Endothelial cell of umbilical vein (primary cell): ENCODE measurements around the gene LRRC7. TPM values are rescaled to one million over a fixed set of nuclear protein-coding genes. Genes with fewer than 3 reads are reported as not detected.

Experiments used
- BruUV-seq: library from RNA; stranded (reverse); fragments of 400-500 nt; replicated peaks from 2 replicates; lab custom pipeline; 2021; lab: Mats Ljungman, UMichigan
- CTCF ChIA-PET: fragments of 300-600, 350-600 bp; sonication (Branson Sonifier 250); formaldehyde crosslinking; loops from one replicate; lab custom pipeline; 2021; ENCODE audit warnings: antibody characterized with exemption, inconsistent platforms; lab: Charles Lee
- POLR2A ChIA-PET: fragments of 300-600, 350-600 bp; sonication (Branson Sonifier 250); formaldehyde crosslinking; loops from one replicate; lab custom pipeline; 2021; ENCODE audit warnings: antibody characterized with exemption, inconsistent platforms; lab: Charles Lee
- DNase-seq: peaks from one replicate; pipeline ENCODE4 v3.0.0-alpha.2; 2011; ENCODE audit warnings: low read depth, low spot score
- FAIRE-seq: peaks from 2 replicates; lab custom pipeline; 2011; peaks lifted over from hg19 to GRCh38; lab: Jason Lieb, UNC
- H2AFZ ChIP-seq: 2 replicates; pipeline ENCODE4 v1.6.0; 2012; ENCODE audit warnings: low read depth, low read length, control low read depth, inconsistent platforms
- H3K27ac ChIP-seq: 2 replicates; pipeline ENCODE4 v1.5.1; 2011; ENCODE audit warnings: low read depth, mild to moderate bottlenecking, control low read depth, low read length, moderate library complexity; ENCODE audit not compliant: insufficient read depth
- H3K27me3 ChIP-seq, 2 experiments: 2 replicates each; pipeline versions ENCODE4 v1.6.0 to v1.6.1; 2011; ENCODE audit warnings: low read length in 2 of 2, mixed read lengths in 1 of 2; ENCODE audit not compliant: control insufficient read depth in 2 of 2, insufficient read depth in 2 of 2
- H3K36me3 ChIP-seq, 2 experiments: 2 replicates in 1 of 2; 3 replicates in 1 of 2; pipeline ENCODE4 v1.5.1; 2011; ENCODE audit warnings: low read length in 2 of 2, mild to moderate bottlenecking in 1 of 2, moderate library complexity in 1 of 2; ENCODE audit not compliant: control insufficient read depth in 2 of 2, insufficient read depth in 2 of 2; ENCODE audit errors: extremely low read depth in 1 of 2
- H3K4me1 ChIP-seq: 3 replicates; pipeline ENCODE4 v1.5.1; 2011; ENCODE audit warnings: mild to moderate bottlenecking, low read length; ENCODE audit not compliant: control insufficient read depth, insufficient read depth; ENCODE audit errors: extremely low read depth
- H3K4me2 ChIP-seq: 2 replicates; pipeline ENCODE4 v1.6.1; 2011; ENCODE audit warnings: low read length, control low read depth, mixed read lengths; ENCODE audit not compliant: insufficient read depth
- H3K4me3 ChIP-seq, 3 experiments: fragments of 200-600 bp in 1 of 3; sonication (generic), shearing (Covaris generic) in 1 of 3; replicated peaks in 1 of 3; 2 replicates each; pipeline ENCODE4 v1.5.1; 2011 to 2016; ENCODE audit warnings: control low read depth in 3 of 3, low read length in 3 of 3, mild to moderate bottlenecking in 2 of 3, inconsistent platforms in 1 of 3, low read depth in 1 of 3, moderate library complexity in 1 of 3; ENCODE audit not compliant: insufficient read depth in 1 of 3
- H3K79me2 ChIP-seq: 2 replicates; pipeline ENCODE4 v1.6.0; 2012; ENCODE audit warnings: low read length, inconsistent platforms; ENCODE audit not compliant: control insufficient read depth, insufficient read depth
- H3K9ac ChIP-seq: replicated peaks from 2 replicates; pipeline ENCODE3; 2011; ENCODE audit warnings: low read length, control low read depth; ENCODE audit not compliant: insufficient read depth; ENCODE audit errors: extremely low read depth
- H3K9me1 ChIP-seq: replicated peaks from 3 replicates; pipeline ENCODE4 v1.6.0; 2011; ENCODE audit warnings: mild to moderate bottlenecking, low read length; ENCODE audit not compliant: control insufficient read depth, insufficient read depth; ENCODE audit errors: extremely low read depth
- H3K9me3 ChIP-seq: replicated peaks from 2 replicates; pipeline ENCODE4 v1.5.1; 2012; ENCODE audit warnings: low read length, inconsistent platforms; ENCODE audit not compliant: control insufficient read depth, insufficient read depth
- H4K20me1 ChIP-seq: replicated peaks from 2 replicates; pipeline ENCODE3; 2011; ENCODE audit warnings: mild to moderate bottlenecking, low read length; ENCODE audit not compliant: control insufficient read depth, insufficient read depth; ENCODE audit errors: extremely low read depth
- CTCF ChIP-seq, 2 donors: IDR thresholded peaks; 1 replicate in 1 of 2; 2 replicates in 1 of 2; pipeline ENCODE4 v1.5.1; 2011; ENCODE audit warnings: low read length in 2 of 2, mild to moderate bottlenecking in 2 of 2, moderate library complexity in 2 of 2, control low read depth in 1 of 2, inconsistent platforms in 1 of 2, low read depth in 1 of 2; ENCODE audit not compliant: insufficient read depth in 1 of 2; ENCODE audit errors: extremely low read depth in 1 of 2
- EZH2 ChIP-seq: IDR thresholded peaks from 2 replicates; pipeline ENCODE4 v1.6.1; 2012; ENCODE audit warnings: borderline replicate concordance, low read depth, mild to moderate bottlenecking, moderate library complexity, low read length, inconsistent platforms; ENCODE audit not compliant: severe bottlenecking
- FOS ChIP-seq: IDR thresholded peaks from 2 replicates; pipeline ENCODE4 v1.6.1; 2011; ENCODE audit warnings: mild to moderate bottlenecking, low read length, moderate library complexity, borderline replicate concordance; ENCODE audit not compliant: insufficient read depth
- GATA2 ChIP-seq: IDR thresholded peaks from 2 replicates; pipeline ENCODE4 v1.7.0; 2011; ENCODE audit warnings: low read depth, mild to moderate bottlenecking, moderate library complexity, mixed read lengths, low read length; ENCODE audit not compliant: insufficient read length, insufficient read depth
- JUN ChIP-seq: IDR thresholded peaks from 2 replicates; pipeline ENCODE4 v1.6.1; 2011; ENCODE audit warnings: borderline replicate concordance, low read depth; ENCODE audit not compliant: insufficient read length, insufficient read depth
- MAX ChIP-seq: IDR thresholded peaks from 2 replicates; pipeline ENCODE4 v1.6.1; 2011; ENCODE audit not compliant: insufficient read depth, insufficient read length
- MYC ChIP-seq: IDR thresholded peaks from one replicate; pipeline ENCODE4 v1.6.1; 2011; ENCODE audit warnings: mild to moderate bottlenecking, low read depth, low read length
- POLR2A ChIP-seq: IDR thresholded peaks from 2 replicates; pipeline ENCODE4 v1.6.1; 2012; ENCODE audit warnings: low read depth, mild to moderate bottlenecking, control low read depth, low read length
- POLR2AphosphoS5 ChIP-seq: IDR thresholded peaks from 2 replicates; pipeline ENCODE4 v1.6.1; 2012; ENCODE audit warnings: low read depth, mild to moderate bottlenecking, control low read depth, low read length, moderate library complexity; ENCODE audit not compliant: insufficient read depth
- dilution Hi-C: fragments of 300-500 bp; cut with MboI; formaldehyde crosslinking; loops from one replicate; pipeline ENCODE4 v1.15.0; 2019; ENCODE audit warnings: low sequenced_read_pairs; ENCODE audit not compliant: extremely low pct_ligation_motif_present
- intact Hi-C: fragments of 100-400 bp; cut with micrococcal nuclease; formaldehyde crosslinking; loops from one replicate; pipeline ENCODE4 v1.10.0; 2022
- polyA plus RNA-seq, 4 experiments: library from polyadenylated mRNA; depleted of rRNA in 3 of 4; stranded (reverse) in 3 of 4; unstranded in 1 of 4; fragments of >200 nt; gene quantifications; 2 replicates each; pipeline versions ENCODE4 v1.2.1 to v1.2.3, GENCODE V29; 2011 to 2012; ENCODE audit warnings: missing spikeins in 1 of 4
- total RNA-seq: library from RNA; stranded (reverse); gene quantifications from 2 replicates; pipeline ENCODE4 v1.2.3, GENCODE V29; 2021

The LRRC7 gene
- total and polyA plus RNA-seq, 2 donors (not counting 3 experiments of a cell fraction or from before 2014, with no cell fraction given) = 0.11 to 0.58 TPM

GRCh38 chr1:69858534-69858933 lies 290.8 kb downstream of the LRRC7 start:
- FAIRE-seq = peak; percentile 81
- no peaks in the 10 kb centered on the region for H3K79me2 ChIP-seq
- H3K9me1 ChIP-seq = no peaks in the 10 kb centered on the region
- intact Hi-C loops = no loop called here
- ChIA-PET CTCF (interaction anchor here (1.4 kb wide), 1 partner anchor 11 kb away, joined by 7 read pairs; no protein-coding TSS in a partner anchor), POLR2A (no interaction called here)
- H3K9me3 ChIP-seq = no peaks in the 10 kb centered on the region
- H3K4me2 ChIP-seq = peak overlapping the region; percentile 27
- TF ChIP-seq FOS (peak; percentile 90), GATA2 (peak; percentile 79), EZH2 (no peak), POLR2AphosphoS5 (no peak), CTCF (IDR thresholded peaks at IDR 0.05; ENCODE audit: extremely low read depth in 1 of 2, insufficient read depth in 1 of 2, low read depth in 1 of 2, low read length in 2 of 2) (no peak), MYC (no peak), POLR2A (no peak), JUN (peak; percentile 37), MAX (no peak)
- no TSS peak for BruUV-seq
- H3K4me3 ChIP-seq = no peak overlapping the region
- dilution Hi-C loops = no loop called here
- no peaks in the 10 kb centered on the region for H3K27me3 ChIP-seq
- peak; percentile 61 for DNase-seq
- H3K4me1 ChIP-seq = peaks cover 18% of the 10 kb centered on the region
- no peak overlapping the region for H2AFZ ChIP-seq
- H3K9ac ChIP-seq = no peak overlapping the region
- H3K36me3 ChIP-seq = no peaks in the 10 kb centered on the region
- no peak overlapping the region for H3K27ac ChIP-seq
- H4K20me1 ChIP-seq = no peaks in the 10 kb centered on the region
